Activated T-cell treated with anti-CD3 and anti-CD28 coated beads for 24 hours (primary cell): Measurements from ENCODE around the gene STYXL1.

Experiments used
- DNase-seq: peaks from one replicate; pipeline ENCODE4 v3.0.0-alpha.2; 2020; ENCODE audit warnings: low read depth

The STYXL1 gene

GRCh38 chr7:75979759-75980429 is 67.9 kb downstream of the STYXL1 start:
- no peak for DNase-seq

- DNase-seq, result no peak
These were observed 70.1 kb downstream of the STYXL1 start for GRCh38 chr7:75977743-75978142.

DNA sequence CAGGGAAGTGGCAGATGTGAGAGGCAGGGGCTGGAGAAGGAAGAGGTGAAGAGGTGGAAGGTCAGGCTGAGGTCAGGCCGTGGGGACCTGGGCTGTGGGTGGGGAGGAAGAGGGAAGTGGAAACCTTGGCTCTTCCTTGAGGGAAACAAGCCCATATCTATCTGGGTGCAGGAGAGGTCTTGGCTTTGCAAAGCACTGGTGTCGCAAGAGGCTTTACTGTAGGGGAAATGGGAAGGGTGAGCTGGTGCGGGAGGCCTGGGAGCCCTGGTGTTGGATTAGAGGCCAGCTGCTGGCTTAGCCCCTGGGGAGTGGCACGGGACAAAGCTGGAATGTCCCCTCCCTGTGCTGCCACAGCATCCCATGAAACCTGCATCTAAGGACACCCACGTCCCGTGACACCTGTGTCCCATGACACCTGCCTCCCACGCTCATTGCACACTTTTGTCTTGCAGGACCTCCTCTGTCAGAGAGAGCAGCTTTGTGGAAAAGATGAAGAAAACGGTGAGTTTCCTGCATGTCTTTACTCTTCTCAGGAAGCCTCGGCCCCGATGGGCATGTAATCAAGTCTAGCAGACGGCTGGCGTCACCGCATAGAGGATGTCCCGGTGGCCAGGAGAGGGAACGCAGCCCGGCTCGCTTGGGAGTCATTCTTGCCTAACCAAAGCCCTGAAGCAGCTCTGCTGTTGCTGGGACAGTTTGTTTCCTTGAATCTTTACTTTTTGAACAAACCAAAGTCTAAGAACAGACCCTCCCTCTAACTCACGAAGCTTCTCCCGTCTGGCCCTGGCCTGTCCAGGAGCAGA is 75.6 kb downstream of the STYXL1 start:
- no peak for DNase-seq

GRCh38 chr7:75971309-75971960 is 76.4 kb downstream of the STYXL1 start:
- DNase-seq, result no peak

DNA sequence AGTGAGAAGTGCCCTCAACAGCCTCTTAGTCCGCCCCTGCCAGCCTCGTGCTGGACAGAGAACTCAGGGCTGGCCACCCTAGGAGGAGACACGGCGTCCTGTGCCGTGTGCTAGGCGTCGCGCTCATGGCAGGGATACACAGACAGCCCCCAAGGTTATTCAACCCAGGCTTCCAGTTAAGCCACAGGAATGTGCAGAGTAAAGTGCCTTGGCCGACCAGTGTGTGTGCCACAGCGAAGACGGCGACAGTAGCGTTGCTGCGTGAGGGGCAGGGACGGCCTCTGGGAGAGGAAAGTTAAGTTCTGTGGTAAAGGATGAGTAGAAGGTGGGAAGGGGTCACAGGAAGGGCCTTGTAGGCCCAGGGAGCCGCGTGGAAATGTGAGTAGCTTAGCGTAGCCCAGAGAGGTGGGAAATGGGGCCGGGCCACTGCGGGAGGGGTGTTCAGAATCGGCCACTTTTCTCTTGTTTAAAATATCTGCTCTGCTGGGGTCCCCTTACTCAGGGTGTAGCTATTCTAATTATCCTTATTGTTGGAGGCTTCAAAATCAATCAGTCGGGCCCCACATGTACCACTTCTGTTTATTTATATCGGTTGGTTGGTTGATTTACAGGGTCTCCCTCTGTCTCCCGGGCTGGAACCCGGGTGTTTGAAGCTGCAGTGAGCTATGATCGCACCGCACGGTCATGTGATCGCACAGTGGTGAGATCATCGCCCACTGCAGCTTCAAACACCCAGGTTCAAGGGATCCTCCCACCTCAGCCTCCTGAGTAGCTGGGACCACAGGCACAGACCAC is 77.9 kb downstream of the STYXL1 start:
- DNase-seq, result no peak

DNA sequence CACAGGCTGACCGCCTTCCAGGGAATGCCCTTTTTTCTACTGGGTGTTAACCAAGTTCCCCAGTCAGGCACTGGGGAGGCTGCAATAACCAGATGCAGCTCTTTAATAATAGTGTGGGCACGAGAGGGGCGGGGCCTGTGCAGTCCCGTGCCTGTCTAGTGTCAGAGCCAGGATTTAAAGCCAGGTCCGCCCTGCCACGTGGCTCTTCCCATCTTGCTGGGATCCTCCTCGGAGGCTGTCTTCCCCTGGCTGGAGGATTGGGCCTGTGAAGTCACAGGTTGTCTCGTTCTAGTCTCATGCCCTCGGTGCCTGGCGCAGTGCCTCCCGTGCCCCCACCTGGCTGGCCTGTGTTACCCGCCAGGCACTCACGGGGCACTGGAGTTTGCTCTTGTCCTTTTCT is 78.6 kb downstream of the STYXL1 start:
- DNase-seq, result no peak

DNA sequence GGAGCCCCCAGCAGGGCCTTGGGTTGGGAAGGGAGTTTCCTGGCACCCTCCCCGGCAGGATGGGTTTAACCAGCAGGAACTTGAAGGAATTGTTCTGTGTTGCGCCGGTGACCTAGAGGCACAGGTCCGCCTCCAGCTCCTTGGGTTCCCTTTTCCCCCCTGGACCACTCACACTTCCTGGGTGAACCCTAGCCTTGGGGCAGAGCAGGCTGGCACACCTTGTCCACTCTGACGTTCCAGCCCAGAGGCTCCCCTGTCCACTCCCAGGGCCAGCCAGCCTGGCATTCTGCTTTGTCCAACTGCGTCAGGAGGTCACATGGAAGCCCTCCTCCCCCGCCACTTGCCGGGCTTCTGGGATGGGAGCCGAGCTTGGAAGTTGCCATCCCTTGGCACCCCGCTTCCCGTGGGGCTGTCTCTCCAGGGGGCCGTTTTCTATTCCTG is 79.2 kb downstream of the STYXL1 start:
- DNase-seq, result no peak

DNA sequence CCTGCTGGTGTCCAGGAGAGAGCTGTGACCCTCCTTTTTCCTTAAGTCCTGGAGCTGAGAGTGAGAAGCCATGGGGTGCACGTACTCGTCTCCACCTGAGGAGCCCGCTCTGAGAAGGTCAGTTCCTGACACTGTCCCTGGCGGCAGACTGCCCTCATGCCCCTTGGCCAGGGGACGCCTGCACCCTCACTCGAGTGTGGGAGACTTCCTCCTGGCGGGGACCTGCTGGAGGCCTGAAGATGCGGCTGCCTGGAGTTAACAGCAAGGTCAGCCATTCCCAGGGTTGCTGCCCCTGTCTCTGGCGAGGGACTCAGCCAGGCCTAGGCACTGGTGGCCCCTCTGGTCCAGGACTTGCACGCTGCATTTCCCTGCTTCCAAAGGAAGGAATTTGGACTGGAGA is 79.8 kb downstream of the STYXL1 start:
- DNase-seq, result no peak

DNA sequence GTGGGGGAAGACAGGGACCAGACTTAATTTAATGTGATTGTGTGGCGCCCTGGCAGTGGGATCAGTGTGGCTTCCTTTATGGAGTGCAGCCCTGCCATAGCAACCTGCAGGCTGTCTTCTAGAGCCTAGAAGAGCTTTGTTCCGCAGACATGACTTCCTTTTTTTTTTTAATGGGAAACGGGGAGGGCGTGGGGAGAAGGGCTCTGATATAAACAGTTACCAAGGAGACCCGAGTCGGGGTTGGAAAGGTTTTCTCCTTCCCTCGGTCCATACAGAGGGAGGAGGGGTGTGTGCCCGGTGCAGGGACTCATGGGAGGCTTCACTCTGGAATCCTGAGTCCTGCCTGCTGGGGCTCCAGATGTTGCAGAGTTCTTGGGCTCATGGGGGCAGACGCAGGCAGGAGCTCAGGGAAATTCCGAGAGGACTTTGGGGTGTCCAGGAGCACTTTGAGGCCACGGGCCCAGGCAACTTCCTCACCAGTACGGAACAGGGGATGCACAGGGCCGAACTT is 80.3 kb downstream of the STYXL1 start:
- DNase-seq, result no peak

DNA sequence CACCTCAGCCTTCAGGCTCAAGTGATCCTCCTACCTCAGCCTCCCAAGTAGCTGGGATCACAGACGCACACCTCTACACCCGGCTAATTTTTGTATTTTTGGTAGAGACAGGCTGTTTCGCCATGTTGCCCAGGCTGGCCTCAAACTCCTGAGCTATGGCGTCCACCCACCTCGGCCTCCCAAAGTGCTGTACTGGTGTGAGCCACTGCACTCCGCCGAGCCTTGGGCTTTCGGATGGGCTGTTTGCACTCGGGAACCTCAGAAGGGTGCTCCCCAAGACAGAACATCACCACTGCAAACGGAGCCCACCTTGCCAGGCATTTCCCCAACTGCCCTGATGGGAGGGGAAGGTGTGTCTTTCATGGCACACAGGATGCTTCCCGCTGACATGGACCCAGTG is 80.7 kb downstream of the STYXL1 start:
- no peak for DNase-seq

DNA sequence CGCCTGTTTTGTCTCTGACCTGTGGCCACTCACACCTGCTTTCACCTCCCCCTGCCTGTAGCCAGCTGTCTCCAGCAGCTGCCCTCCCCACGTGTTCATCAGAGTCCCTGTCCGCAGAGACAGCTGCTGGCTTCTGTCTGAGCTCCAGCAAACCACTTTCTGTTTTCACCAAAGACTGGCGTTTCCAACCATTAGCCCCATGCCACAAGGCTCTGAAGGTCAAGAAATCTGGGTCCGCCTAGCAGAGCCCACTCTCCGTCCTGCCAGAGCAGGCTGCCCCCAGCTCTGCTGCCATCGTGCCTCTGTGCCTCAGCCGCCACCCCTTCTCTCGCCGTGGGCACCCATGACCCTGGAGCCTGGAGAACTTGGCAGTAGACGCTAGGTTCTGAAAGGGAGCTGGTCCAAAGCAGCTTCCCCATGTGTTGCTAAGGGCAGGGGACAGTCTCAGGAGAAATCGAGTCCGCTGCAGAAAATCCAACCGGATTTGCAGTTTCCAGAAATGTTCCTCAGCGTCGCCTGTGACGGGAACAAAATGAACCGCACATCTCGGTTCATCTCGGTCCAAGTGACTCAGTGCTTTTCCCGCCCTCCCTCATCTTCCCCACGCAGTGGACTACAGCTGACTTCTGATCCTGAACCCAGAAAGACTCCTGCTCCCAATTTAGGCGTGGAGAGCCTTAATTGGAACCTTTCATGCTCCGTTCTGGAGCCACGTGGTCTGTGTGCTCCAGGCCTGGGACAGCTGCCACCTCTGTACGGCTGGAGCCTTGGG is 81.4 kb downstream of the STYXL1 start:
- DNase-seq, result no peak

- DNase-seq, result no peak
These were observed 82.2 kb downstream of the STYXL1 start for GRCh38 chr7:75965617-75966016.

DNA sequence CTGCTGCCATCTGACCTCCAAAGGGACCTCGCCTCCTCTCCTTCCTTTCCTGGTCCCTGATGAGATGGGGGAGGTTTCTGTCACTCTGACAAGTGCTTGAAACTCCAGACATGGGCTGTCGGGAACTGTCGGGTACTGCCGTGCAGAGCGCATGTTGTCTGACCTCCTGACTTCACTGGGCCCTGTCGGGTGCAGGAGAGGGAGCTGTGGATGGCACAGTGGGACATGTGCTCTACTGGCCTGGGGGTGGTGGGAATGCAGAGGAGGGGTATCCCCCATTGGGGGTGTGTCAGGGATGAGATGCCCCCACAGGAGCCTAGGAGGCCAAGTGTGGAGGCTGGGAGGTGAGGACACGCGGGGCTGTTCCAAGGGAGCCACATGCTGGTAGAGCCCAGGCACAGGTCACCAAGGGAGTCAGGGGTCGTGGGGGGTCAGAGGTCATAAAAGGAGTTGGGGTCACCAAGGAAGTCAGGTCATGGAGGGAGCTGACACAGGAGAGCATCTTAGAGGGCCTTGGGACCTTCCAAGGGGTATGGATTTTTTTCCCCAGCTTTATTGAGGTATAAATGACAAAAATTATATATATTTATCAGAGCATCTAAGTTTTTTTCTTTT is 84.3 kb downstream of the STYXL1 start:
- no peak for DNase-seq

GRCh38 chr7:75962607-75963380 is 85.0 kb downstream of the STYXL1 start:
- DNase-seq, result no peak

DNA sequence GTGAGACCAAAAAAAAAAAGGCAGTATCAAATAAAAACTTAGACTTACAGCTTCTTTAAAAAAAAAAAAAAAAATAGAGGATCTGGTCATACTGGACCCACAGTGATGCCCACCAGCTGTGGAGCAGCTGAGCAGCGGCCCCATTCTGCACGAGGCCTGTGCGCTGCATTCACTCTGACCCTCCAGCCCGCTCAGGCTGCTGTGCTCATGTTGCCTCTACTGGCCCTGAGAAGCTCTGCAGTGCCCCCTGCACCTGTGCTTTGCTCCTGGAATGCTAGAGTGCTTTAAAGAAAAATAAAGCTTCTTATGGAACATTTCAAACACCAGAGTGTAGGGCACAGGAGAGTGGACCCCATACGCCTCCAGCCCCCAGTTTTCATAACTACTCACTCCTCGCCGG is 86.6 kb downstream of the STYXL1 start:
- DNase-seq, result no peak

GRCh38 chr7:75960372-75960771 is 87.4 kb downstream of the STYXL1 start:
- DNase-seq, result no peak

GRCh38 chr7:75958802-75959543 is 88.8 kb downstream of the STYXL1 start:
- DNase-seq, result no peak

- no peak for DNase-seq
These were observed 90.6 kb downstream of the STYXL1 start for GRCh38 chr7:75957021-75957736.
